HG03457 (cell line): ENCODE measurements around the gene H6PD.
A peak's percentile ranks its signal among the peaks of the same experiment; 100 is the strongest.

Experiments used
- ATAC-seq: cut with Tn5 transposase; IDR thresholded peaks from one replicate; pipeline ENCODE4 v1.9.1; 2021; ENCODE audit warnings: moderate number of reproducible peaks; ENCODE audit not compliant: unreplicated experiment

H6PD gene, protein sequence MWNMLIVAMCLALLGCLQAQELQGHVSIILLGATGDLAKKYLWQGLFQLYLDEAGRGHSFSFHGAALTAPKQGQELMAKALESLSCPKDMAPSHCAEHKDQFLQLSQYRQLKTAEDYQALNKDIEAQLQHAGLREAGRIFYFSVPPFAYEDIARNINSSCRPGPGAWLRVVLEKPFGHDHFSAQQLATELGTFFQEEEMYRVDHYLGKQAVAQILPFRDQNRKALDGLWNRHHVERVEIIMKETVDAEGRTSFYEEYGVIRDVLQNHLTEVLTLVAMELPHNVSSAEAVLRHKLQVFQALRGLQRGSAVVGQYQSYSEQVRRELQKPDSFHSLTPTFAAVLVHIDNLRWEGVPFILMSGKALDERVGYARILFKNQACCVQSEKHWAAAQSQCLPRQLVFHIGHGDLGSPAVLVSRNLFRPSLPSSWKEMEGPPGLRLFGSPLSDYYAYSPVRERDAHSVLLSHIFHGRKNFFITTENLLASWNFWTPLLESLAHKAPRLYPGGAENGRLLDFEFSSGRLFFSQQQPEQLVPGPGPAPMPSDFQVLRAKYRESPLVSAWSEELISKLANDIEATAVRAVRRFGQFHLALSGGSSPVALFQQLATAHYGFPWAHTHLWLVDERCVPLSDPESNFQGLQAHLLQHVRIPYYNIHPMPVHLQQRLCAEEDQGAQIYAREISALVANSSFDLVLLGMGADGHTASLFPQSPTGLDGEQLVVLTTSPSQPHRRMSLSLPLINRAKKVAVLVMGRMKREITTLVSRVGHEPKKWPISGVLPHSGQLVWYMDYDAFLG

GRCh38 chr1:9234223-9235095 is at the start of gene H6PD:
Gene H6PD (plus strand): TSS chr1:9234774. CDS start chr1:9244935, 10,161 bp downstream.
- peak; percentile 70 for ATAC-seq

DNA sequence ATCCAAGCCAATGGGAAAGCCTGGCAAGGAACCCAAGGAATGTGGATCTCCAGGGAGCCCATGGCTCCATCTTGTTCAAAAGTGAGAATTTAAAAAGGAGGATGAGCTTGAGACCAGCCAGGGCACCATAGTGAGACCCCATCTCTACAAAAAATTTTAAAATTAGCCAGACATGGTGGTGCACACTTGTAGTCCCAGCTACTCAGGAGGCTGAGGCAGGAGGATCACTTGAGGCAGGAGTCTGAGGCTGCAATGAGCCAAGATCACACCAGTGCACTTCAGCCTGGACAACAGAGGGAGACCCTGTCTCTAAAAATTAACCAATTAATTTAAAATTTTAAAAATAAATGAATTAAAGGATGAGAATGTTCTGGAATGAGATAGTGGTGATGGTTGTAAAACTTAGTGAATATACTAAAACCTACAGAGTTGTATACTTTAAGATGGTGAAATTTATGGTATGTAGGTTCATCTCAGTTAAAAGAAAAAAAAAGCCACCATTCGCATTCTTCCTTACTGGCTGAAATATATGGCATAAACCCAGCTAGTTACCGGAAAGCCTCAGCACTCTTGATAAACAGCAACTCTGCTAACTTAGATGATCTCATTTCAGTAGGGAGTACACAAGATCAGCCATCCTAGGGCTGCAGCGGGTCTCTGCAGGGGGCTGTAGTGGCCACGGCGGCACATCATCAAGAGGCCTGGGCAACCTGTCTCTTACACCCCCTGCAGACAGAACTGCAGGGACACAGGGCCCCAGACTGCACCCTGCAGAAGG is 48.3 kb upstream of the H6PD start:
- ATAC-seq = no peak

DNA sequence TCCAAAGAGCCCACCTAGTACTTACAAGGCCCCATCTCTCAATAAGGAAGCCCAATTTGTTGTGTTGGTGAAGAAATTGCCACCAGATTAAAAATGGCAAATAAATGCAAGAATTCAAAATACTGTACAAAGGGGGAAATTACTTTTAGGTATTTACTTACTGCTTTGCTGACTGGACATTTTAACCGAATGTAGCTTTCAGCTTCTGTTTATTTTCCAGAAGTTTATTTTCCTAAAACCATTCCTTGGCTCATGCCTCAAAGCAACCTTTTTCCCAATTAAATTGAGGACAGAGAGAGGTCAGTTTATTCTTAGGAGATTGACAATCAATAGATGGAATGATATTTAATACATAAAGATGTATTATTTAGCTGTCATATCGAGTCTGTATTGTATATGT is 47.6 kb upstream of the H6PD start:
- ATAC-seq = no peak

- no peak for ATAC-seq
Measured at GRCh38 chr1:9190234-9190633, 44.3 kb upstream of the H6PD start.

GRCh38 chr1:9191231-9191630 is 43.3 kb upstream of the H6PD start:
- ATAC-seq = no peak

DNA sequence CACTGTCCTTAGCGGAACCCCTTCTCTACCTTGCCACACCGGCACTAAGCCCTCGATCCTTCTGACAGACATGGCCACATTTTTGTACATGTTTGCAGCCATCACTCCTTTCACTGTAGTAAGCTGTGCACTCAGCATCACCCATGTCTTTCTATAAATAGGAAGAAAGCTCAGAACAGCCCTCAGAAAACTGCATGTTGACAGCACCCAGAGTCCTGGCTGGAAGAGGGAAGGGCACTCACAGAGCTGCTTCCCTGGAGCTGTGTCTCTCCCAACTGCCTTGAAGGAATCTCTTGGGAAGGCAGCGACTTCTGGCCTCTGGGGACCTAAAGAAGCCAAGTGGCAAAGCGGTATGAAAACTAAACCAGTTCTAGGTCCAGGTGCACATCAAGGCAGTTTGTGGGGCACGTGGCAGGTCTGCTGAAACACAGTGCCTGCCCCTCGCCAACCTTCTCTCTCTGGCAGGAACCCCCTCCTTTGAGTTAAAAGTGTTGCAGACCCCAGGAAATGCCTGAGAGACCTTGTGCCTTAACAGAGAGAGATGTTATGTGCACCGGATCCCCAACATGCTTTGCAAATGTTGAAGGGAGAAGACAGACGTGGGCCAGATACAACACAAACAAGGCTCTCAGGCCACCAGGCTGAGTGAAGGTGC is 41.9 kb upstream of the H6PD start:
- ATAC-seq = no peak

- no peak for ATAC-seq
Measured at GRCh38 chr1:9193233-9193625, 41.3 kb upstream of the H6PD start.

DNA sequence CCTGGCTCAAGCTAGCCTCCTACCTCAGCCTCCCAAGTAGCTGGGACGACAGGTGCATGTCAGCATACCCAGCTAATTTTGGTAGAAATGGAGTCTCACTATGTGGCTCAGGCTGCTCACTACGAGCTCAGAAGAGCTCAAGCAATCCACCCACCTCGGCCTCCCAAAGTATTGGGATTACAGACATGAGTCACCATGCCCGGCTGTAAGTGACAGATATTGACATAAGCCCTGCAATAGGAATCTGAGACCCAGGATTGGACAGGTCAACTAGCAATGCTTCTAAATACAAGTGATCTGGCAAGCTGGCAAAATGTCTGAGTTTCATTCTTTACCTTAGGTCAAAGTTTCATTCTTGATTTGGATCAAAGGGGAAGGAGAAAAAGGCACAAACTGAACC is 40.5 kb upstream of the H6PD start:
- no peak for ATAC-seq

GRCh38 chr1:9195651-9196050 is 38.9 kb upstream of the H6PD start:
- ATAC-seq = no peak

- no peak for ATAC-seq
Measured at GRCh38 chr1:9196129-9197040, 38.2 kb upstream of the H6PD start.

DNA sequence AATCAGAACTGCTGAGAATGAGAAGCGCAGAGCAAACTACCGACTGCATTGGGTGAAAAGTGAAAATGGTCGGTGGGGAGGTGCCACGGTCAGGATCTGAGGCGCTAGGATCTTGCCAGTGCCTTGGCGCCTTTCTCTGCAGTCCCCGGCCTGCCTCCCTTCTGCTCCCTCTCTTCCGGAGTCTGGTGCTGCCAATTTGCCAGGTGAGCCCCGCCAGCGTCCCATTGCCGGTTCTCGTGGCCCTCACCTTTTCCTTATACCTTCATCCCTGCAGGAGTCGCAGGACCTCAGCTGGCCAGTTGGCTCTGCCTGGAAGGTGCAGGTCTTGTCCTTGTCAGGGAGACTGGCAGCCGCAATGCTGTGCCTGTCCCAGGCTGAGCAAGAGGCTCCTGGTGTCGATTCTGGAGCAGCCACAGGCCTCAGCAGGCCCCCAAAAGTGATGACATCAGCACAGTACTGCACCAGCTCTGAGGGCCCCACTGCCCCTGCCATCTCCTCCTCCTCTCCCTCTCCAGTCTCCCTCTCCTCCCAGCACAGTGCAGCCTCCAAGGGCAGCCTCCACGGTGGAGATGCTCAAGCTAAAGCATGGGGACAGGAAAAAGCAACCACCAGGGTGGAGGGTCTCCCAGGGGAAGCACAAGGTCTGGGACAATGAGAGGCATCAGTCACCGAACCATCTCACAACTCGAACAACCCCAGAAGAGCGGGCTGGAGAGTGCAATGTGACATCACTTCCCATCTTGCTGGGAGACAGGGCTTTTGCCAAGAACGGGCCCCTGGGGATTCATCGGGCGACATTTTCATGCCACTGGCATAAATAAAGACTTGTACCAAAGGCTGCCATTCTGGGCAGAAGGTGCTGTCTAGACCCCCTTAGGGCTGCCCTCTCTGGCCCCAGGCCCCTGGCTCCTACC is 37.1 kb upstream of the H6PD start:
- ATAC-seq = no peak

- ATAC-seq = no peak
Measured at GRCh38 chr1:9198538-9199361, 35.8 kb upstream of the H6PD start.

DNA sequence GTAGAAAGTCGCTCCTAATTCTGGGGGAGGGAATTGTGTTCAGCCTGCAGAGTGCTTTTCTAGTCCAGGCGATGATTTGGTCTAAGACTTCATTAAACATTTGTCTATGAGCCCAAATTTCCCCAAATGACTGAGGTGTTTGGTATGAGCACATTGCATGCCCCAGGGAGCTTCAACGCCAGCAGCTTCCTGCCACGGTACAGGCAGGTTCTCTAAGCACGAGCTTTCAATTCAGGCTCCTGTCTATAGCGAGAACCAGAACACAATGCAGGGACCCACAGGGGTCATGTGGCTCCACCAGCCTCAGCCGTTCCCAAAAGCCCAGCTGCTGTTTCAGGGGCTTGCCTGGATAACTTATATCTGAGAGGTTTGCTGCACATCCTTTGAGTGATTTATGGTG is 34.1 kb upstream of the H6PD start:
- ATAC-seq = no peak

DNA sequence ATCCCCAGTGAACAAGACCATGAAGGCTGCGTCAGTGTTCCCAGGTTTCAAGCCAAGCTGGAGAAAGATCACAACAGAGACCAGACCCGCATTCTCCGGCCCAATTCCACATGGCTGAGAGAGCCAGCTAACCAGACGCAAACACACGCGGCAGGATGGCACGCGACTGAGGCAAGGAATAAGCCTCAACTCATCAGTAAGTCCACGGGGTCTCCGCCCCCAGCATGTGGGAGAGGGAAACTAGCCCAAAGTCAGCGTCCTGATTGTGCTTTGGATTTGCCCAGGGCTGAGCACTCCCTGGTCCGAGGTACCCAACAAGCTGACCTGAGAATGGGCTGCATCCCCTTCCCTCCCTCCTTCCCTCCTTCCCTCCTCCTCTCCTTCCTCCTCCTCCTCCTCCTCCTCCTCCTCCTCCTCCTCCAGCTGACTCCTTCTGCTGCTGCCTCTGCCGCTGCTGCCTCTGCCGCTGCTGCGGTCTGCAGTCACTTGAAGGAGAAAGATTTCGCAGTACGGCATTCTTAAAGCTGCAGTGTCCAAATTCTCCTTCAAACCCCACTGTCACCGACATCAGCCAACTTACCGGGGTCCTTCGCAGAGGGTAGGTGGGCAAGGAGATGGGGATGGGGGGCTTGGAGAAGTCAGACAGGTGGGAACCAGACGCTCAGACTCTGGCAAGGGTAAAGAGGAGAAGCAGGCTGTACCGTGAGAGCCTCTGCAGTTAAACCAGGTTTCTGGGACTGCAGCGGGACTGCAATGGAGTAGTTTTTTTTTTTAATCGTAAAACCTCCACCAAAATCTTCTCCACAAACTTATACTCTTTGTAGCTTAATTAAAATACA is 33.0 kb upstream of the H6PD start:
- ATAC-seq = no peak

DNA sequence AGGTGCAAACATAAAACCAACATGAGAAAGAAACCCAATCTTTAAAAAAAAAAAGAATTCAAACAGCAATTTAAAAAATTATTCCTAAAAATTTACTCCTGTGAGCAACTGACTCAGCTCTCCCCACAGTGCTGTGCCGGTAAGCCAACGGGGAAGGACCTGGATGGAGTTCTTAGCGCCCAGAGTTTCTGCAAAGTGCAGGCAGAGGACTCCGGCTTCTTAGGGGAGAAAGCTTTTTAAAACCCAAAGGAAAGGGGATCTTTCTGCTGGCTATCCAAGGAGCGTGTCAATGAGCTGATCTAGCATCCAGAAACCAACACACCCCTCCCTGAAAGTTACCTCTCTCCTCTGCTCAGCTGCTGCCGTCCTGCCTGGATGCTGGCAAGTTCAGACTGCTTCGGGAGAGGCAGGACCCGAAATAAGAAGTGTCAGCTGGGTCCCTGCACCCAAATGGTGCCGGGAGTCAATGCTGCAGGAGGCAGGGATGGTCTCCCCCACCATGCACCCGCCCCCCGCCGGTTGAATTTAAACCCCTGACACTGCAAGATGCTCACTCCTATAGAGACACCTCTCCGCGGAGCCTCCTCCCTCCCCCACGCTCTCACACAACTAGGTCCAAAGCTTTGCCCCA is 32.2 kb upstream of the H6PD start:
- ATAC-seq = no peak

DNA sequence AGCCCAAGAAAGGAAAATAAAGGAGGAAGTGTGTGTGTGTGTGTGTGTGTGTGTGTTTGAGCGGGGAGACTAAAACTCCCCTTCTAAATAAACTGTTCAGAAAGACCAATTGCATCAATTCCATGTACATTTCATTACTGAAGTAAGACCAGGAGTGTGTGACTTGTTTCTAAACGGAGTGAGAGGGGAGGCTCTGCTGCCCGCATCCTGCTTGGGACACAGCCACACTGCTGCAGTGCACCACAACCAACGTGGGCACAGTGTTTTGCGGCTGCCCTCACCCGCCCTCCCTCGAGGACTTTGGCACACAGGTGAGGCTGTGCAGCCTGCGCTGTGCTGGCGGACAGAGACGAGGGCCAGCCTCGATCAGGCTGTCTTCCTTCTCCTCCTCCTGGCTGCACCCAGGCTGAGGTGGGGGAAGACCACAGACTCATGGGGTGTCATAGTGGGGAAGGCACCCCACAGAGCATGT is 31.0 kb upstream of the H6PD start:
- ATAC-seq = no peak
